GM19328 (cell line): ENCODE data around the gene MROH7.

Experiments used
- ATAC-seq: cut with Tn5 transposase; IDR thresholded peaks from one replicate; pipeline ENCODE4 v1.9.1; 2021; ENCODE audit warnings: mild to moderate bottlenecking, moderate library complexity; ENCODE audit not compliant: unreplicated experiment

MROH7 gene

DNA sequence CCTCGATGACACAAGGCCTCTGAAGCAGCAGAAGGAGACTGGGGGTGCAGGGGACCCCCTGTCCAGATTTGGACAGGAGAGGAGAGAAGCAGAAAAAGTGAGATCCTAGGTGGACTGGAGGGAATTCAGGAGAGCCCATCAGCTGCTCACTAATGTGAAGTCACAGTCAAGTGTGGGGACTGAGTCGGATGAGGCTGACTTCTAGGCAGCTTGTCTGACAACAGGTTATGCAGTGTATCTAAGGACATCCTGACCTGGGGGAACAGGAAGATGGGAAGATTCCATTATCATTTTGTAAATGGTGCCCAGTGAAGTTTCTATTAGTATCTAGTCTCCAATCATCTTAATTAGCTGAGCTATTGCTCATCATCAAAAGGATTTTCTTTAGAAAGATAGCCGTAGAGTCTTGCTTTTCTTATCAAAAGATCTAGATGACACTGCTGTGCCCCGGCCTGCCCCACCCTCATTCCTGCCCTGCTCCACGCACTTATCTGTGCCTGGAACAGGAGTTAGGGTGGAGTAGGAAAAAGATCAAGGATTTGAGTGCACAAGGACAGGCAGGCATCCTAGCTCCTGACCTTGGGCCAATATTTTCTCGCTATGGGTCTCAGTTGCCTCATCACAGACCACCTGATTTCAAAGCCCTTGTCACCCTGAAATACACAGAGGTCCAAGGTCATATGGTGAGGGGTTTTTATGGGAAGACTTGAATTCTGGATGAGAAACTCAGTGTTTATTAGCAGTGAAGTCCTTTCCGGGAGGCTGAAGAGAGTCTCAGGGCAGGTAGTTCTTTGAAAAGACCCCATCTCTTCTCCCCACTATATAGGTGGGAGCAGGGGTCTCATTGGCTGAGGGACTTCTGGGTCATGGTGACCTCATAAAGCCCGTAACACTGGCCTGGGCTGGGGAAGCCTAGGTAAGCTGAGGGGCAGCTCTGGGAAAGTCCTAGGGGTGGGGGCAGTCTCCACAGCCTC lies at the start of gene MROH7:
Gene MROH7 (plus strand): TSS at position 924 of the 974 bp plus-strand sequence. CDS start 11,141 bp downstream, outside the sequence.
- no peak for ATAC-seq

DNA sequence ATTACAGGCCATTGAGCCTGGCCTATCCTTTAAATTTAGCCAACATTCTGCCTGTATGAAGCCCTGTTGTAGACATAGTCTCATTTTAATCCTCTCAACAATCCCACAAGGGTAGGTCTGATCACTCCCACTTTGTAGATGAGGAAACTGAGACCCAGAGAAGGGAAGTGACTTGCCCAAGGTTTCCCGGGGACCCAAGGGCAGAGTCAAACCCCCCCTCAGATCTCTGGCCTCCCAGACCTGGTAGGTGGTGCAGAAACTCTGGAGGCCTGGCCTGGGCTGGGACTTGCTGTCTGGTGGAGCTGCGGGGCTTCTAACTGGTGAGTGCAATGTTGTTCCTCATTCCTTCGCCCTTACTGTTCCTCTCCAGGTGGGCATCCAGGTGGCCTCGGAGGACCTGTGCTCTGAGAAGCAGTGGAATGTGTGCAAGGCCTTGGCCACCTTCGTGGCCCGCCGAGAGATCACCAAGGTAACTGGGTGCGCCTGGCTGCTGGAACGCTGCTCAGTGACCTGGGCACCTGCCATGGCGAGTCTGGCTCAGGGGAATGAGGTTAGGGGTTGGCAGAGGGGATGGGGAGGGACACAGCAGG lies 47.9 kb upstream of the MROH7 start:
- ATAC-seq: no peak

GRCh38 chr1:54594463-54594862 lies 47.1 kb upstream of the MROH7 start:
- no peak for ATAC-seq

DNA sequence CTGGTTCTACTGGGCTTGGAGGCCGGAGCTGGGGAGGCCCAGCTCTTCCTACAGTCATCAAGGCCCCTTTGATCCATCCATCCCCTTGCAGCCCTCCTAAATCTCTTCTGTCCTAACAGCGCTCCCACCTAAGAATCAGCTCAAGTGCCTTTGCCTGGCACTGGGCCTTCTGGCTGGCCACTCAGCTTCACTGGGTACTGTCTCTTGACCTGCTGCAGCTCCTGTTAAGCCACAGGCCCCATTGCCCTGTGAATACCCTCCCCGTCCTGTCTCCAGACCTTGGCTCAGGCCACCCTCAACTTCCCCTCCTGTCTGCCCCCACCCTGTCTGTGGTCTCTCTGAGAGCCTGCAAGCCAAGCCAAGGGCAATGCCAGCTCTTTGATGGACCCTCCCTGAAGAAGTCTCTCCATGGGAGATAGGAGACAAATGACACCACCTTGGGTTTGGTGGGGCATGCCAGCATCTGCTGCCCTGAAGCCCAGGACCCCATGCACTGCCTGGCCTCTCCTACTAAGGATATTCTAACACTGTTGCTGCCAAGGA lies 45.6 kb upstream of the MROH7 start:
- no peak for ATAC-seq

DNA sequence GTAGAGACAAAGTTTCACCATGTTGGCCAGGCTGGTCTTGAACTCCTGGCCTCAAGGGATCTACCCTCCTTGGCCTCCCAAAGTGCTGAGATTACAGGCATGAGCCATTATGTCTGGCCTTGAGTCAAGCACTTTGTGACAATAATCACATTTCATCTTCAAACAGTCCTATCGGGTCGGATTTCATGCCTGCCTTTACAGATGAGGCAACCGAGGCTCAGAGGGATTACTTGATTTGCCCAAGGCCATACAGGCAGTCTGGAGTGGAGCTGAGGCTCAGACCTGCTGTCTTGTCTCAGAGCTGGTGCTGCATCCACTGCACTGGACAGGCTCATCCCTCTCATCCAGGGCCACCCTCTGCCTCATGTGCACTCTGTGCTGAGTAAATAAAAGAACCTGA lies 44.8 kb upstream of the MROH7 start:
- ATAC-seq: no peak

- no peak for ATAC-seq
These were observed 44.0 kb upstream of the MROH7 start for GRCh38 chr1:54597455-54598030.

GRCh38 chr1:54599211-54599823 lies 42.3 kb upstream of the MROH7 start:
- no peak for ATAC-seq

- no peak for ATAC-seq
These were observed 40.5 kb upstream of the MROH7 start for GRCh38 chr1:54600947-54601721.

DNA sequence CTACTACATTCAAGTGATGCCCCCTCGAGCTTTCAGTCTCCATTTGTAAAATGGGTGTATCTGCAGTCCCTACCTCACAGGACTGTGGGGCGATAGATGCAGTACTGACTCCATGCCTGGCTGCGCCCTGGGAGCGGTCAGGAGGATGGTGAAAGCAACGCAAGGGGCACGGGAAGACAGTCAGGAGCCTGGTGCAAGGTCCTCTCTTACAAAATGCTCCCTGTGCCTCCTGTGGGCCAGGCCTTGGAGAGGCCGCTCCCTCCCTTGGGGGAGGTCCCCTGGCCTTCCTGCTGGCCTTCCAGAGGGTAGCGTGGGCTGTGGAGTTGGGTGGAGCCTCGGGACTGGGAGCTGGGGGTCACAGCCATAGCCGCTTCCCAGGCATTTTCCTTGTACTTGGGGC lies 39.9 kb upstream of the MROH7 start:
- no peak for ATAC-seq

- no peak for ATAC-seq
These were observed 39.0 kb upstream of the MROH7 start for GRCh38 chr1:54602554-54602953.

- no peak for ATAC-seq
These were observed 38.3 kb upstream of the MROH7 start for GRCh38 chr1:54603241-54603640.

- no peak for ATAC-seq
These were observed 37.5 kb upstream of the MROH7 start for GRCh38 chr1:54604051-54604450.

DNA sequence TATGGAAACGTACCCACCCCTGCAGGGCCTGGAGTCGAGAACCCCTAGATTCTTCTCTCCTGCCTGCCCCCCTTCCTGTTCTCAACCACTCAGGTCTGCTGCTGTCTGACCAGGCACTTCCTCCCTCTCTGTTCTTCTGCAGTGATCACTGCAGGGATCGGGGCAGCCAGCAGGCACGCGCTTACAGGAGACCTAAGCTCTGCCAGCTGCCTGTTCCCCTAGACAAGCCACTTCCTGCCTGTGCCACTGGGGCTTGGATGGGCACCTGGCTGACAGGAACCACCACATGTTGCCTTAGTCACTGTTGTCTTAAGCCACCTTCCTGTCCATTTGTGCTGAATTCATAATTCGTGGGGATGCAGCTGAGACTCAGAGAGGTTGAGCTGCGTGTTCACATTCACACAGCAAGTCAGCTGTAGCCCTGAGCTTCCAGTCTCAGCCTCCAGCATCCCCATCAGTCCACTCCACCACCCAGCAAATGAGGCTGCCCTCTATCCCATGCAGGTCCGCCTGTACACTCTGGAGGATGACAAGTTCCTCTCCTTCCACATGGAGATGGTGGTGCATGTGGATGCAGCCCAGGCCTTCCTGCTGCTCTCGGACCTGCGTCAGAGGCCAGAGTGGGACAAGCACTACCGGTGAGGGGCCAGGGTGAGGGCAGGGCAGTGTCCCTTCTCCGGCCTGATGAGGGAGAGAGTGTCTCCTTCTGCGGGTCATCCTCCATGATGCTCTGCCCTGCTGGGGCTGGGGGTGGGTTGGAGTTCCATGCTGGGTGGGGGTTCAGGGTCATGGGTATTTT lies 36.8 kb upstream of the MROH7 start:
- ATAC-seq: no peak

GRCh38 chr1:54606096-54606989 lies 35.2 kb upstream of the MROH7 start:
- no peak for ATAC-seq

GRCh38 chr1:54606990-54607325 lies 34.6 kb upstream of the MROH7 start:
- ATAC-seq: no peak

DNA sequence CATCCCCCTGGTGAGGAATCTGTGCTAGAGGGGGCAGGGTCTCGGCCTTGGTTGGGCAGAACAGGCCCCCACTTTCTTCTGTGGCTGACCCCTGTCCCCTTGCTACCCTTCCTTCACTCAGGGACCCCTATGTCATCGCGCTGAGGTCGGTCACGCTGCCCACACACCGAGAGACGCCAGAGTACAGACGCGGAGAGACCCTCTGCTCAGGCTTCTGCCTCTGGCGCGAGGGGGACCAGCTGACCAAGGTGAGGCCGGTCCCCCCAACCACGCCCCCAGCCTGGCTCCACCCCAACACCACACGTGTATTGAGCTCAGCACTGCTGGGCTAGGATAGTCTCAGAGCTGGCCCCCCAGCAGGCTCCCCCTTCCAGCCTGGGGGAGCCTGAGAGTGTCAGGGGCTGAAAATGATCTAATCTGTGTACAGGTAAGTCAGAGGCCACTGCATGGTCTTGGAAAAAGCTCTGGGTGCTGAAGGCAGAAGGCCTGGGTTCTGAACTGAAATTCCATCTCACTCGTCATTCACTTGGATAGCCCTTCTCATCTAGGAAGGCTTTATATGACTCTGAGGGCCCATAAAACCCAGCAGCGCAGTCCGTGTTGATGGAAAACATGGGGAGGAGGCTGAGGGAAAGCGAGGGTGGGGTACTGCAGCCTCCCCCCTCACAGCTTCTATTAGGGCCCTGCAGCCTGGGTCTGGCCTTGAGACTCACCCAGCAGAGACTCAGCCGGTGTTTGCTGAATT lies 33.6 kb upstream of the MROH7 start:
- ATAC-seq: no peak

DNA sequence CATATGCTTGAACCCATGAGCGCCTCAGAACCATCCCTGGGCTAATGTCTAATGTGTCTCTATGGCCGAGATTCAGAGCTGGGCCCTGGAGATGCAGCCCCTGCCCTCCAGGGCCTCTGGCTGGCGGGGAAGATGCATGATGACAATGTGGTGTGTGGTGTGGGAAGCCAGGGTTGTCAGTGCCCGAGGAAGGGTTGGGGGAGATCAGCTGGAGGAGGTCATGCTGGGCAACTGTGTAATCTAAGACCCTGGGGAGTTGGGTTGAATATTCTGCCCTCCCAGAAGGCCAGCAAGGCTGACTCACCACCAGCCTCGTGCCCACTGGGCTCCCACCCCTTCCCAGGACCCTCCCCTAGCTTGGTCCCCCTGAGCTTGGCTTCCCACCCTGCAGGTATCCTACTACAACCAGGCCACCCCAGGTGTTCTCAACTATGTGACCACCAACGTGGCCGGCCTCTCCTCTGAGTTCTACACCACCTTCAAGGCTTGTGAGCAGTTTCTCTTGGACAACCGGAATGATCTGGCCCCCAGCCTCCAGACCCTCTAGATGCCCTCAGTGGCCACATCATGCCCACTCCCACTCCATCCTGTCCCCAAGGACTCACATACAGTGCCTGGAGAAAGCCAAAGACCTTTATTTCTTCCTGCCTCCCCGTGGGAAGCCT lies 32.9 kb upstream of the MROH7 start:
- ATAC-seq: no peak
